ENCODE data around the gene EMSY.

Gene EMSY

GRCh38 chr11:76523786-76524436, 79.1 kb downstream of the EMSY start:
- no peak for DNase-seq

- no peak for DNase-seq
Observed at GRCh38 chr11:76524461-76524860, 79.6 kb downstream of the EMSY start.

GRCh38 chr11:76524919-76525318, 80.1 kb downstream of the EMSY start:
- no peak for DNase-seq

GRCh38 chr11:76526878-76527277, 82.1 kb downstream of the EMSY start:
- no peak for DNase-seq

GRCh38 chr11:76542436-76542835, 97.6 kb downstream of the EMSY start:
- no peak for DNase-seq

GRCh38 chr11:76543006-76543703, 98.3 kb downstream of the EMSY start:
- no peak for DNase-seq

- no peak for DNase-seq
Observed at GRCh38 chr11:76550781-76551180, 106.0 kb downstream of the EMSY start.

- DNase-seq, result no peak
Observed at GRCh38 chr11:76551400-76551799, 106.6 kb downstream of the EMSY start.

GRCh38 chr11:76552987-76553386, 108.2 kb downstream of the EMSY start:
- DNase-seq, result no peak

- DNase-seq, result no peak
Observed at GRCh38 chr11:76553554-76554476, 109.0 kb downstream of the EMSY start.

- no peak for DNase-seq
Observed at GRCh38 chr11:76554767-76555166, 109.9 kb downstream of the EMSY start.

GRCh38 chr11:76557466-76557865, 112.6 kb downstream of the EMSY start:
- no peak for DNase-seq

GRCh38 chr11:76558473-76558872, 113.7 kb downstream of the EMSY start:
- DNase-seq, result no peak

- no peak for DNase-seq
Observed at GRCh38 chr11:76558891-76559290, 114.1 kb downstream of the EMSY start.

- no peak for DNase-seq
Observed at GRCh38 chr11:76559346-76559745, 114.5 kb downstream of the EMSY start.

- DNase-seq, result no peak
Observed at GRCh38 chr11:76560219-76560618, 115.4 kb downstream of the EMSY start.

- no peak for DNase-seq
Observed at GRCh38 chr11:76561245-76561644, 116.4 kb downstream of the EMSY start.

GRCh38 chr11:76562541-76562940, 117.7 kb downstream of the EMSY start:
- DNase-seq, result no peak

GRCh38 chr11:76564364-76564763, 119.5 kb downstream of the EMSY start:
- DNase-seq, result no peak

GRCh38 chr11:76566811-76567210, 122.0 kb downstream of the EMSY start:
- DNase-seq, result no peak

GRCh38 chr11:76567261-76567660, 122.4 kb downstream of the EMSY start:
- no peak for DNase-seq

GRCh38 chr11:76568139-76568538, 123.3 kb downstream of the EMSY start:
- no peak for DNase-seq

- no peak for DNase-seq
Observed at GRCh38 chr11:76568621-76569020, 123.8 kb downstream of the EMSY start.

Data from NK-92 treated with Interleukin-12 subunit alpha and Interleukin-12 subunit beta, amount 100 ng/mL, for 24 hours (cell line).